Fibroblast of lung (primary cell): ENCODE measurements around the gene UMAD1. TPM values are rescaled to one million over a fixed set of nuclear protein-coding genes. Genes with fewer than 3 reads are reported as not detected.
A peak's percentile ranks its signal among the peaks of the same experiment; 100 is the strongest.

Experiments
- DNase-seq, 2 donors: peaks; one replicate each; pipeline versions ENCODE4 v3.0.0 to v3.0.0-alpha.2; 2010; ENCODE audit warnings: low read depth in 2 of 2
- H2AFZ ChIP-seq: 2 replicates; pipeline ENCODE4 v1.5.1; 2012; ENCODE audit warnings: low read length, control low read depth, inconsistent platforms
- H3K27ac ChIP-seq: 2 replicates; pipeline ENCODE4 v1.5.1; 2011; ENCODE audit warnings: low read length, control low read depth; ENCODE audit not compliant: insufficient read depth
- H3K27me3 ChIP-seq: 2 replicates; pipeline ENCODE4 v1.5.1; 2011; ENCODE audit warnings: mild to moderate bottlenecking, low read length; ENCODE audit not compliant: control insufficient read depth, insufficient read depth
- H3K36me3 ChIP-seq: 2 replicates; pipeline ENCODE4 v1.5.1; 2011; ENCODE audit warnings: low read length; ENCODE audit not compliant: control insufficient read depth, insufficient read depth
- H3K4me1 ChIP-seq: 2 replicates; pipeline ENCODE4 v1.5.1; 2011; ENCODE audit warnings: low read length; ENCODE audit not compliant: control insufficient read depth, insufficient read depth; ENCODE audit errors: extremely low read depth
- H3K4me2 ChIP-seq: 2 replicates; pipeline ENCODE4 v1.5.1; 2011; ENCODE audit warnings: low read length, control low read depth; ENCODE audit not compliant: insufficient read depth; ENCODE audit errors: extremely low read depth
- H3K4me3 ChIP-seq, 4 experiments: fragments of 200-600 bp in 1 of 4; sonication (generic) in 1 of 4; replicated peaks in 1 of 4; 2 replicates each; pipeline ENCODE4 v1.5.1; 2011 to 2016; ENCODE audit warnings: low read length in 4 of 4, low read depth in 3 of 4, mild to moderate bottlenecking in 3 of 4, control low read depth in 2 of 4, inconsistent platforms in 1 of 4, mixed read lengths in 1 of 4; ENCODE audit not compliant: insufficient read depth in 1 of 4; ENCODE audit errors: control extremely low read depth in 1 of 4
- H3K79me2 ChIP-seq: 2 replicates; pipeline ENCODE4 v1.5.1; 2012; ENCODE audit warnings: mild to moderate bottlenecking, low read length, inconsistent platforms; ENCODE audit not compliant: control insufficient read depth, insufficient read depth
- H3K9ac ChIP-seq: 2 replicates; pipeline ENCODE4 v1.5.1; 2011; ENCODE audit warnings: mild to moderate bottlenecking, low read length, control low read depth; ENCODE audit not compliant: insufficient read depth
- H3K9me3 ChIP-seq: 2 replicates; pipeline ENCODE4 v1.5.1; 2012; ENCODE audit warnings: low read depth, low read length; ENCODE audit not compliant: control insufficient read depth, insufficient read depth
- H4K20me1 ChIP-seq: 2 replicates; pipeline ENCODE4 v1.5.1; 2011; ENCODE audit warnings: low read length; ENCODE audit not compliant: control insufficient read depth, insufficient read depth; ENCODE audit errors: extremely low read depth
- CTCF ChIP-seq, 2 donors: IDR thresholded peaks in 1 of 2; conservative IDR thresholded peaks in 1 of 2; 1 replicate in 1 of 2; 2 replicates in 1 of 2; pipeline ENCODE4 v1.5.1; 2011 to 2012; ENCODE audit warnings: low read length in 2 of 2, control low read depth in 1 of 2, inconsistent platforms in 1 of 2, low read depth in 1 of 2, mild to moderate bottlenecking in 1 of 2
- EZH2 ChIP-seq: IDR thresholded peaks from 2 replicates; pipeline ENCODE4 v1.5.1; 2012; ENCODE audit warnings: low read length, control low read depth, mild to moderate bottlenecking; ENCODE audit errors: missing control alignments
- polyA plus RNA-seq, 2 donors: library from polyadenylated mRNA; depleted of rRNA in 1 of 2; stranded (reverse) in 1 of 2; unstranded in 1 of 2; fragments of >200 nt; gene quantifications; 2 replicates each; pipeline ENCODE4 v1.2.1, GENCODE V29; 2011 to 2012; ENCODE audit warnings: missing spikeins in 1 of 2
- total RNA-seq: library from RNA; depleted of rRNA; stranded (reverse); fragments of >200 nt; gene quantifications from 2 replicates; pipeline ENCODE4 v1.2.1, GENCODE V29; 2014

UMAD1 gene
- total and polyA plus RNA-seq, 2 donors (not counting 1 experiment from before 2014, with no cell fraction given), result 12.4 to 19.8 TPM

GRCh38 chr7:7693881-7694280 is 53.3 kb downstream of the UMAD1 start:
- Histone ChIP-seq H2AFZ (no peak overlapping the region), H4K20me1 (no peaks in the 10 kb centered on the region), H3K4me1 (peaks cover 9% of the 10 kb centered on the region), H3K79me2 (no peaks in the 10 kb centered on the region), H3K36me3 (no peaks in the 10 kb centered on the region), H3K27me3 (no peaks in the 10 kb centered on the region), H3K9me3 (no peaks in the 10 kb centered on the region), H3K9ac (no peak overlapping the region), H3K27ac (no peak overlapping the region), H3K4me2 (no peak overlapping the region), H3K4me3 (no peak overlapping the region)
- DNase-seq, result peak; percentile 71 to 93
- TF ChIP-seq CTCF (conservative IDR thresholded peaks at IDR 0.05 in 1 of 2, IDR thresholded peaks at IDR 0.05 in 1 of 2; ENCODE audit: low read depth in 1 of 2, low read length in 2 of 2), result no peak
- TF ChIP-seq EZH2, result no peak

DNA sequence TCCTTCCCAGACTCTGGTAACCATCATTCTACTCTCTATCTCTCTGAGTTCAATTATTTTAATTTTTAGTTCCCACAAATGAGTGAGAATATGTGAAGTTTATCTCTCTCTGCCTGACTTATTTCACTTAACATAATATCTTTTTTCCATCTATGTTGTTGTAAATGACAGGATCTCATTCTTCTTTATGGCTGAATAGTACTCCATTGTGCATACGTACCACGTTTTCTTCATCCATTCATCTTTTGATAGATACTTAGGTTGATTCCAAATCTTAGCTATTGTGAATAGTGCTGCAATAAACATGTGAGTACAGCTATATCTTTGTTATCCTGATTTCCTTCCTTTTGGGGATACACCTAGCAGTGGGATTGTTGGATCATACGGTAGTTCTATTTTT is 54.0 kb downstream of the UMAD1 start:
- Histone ChIP-seq H3K27ac (no peak overlapping the region), H3K27me3 (no peaks in the 10 kb centered on the region)
- TF ChIP-seq CTCF (conservative IDR thresholded peaks at IDR 0.05 in 1 of 2, IDR thresholded peaks at IDR 0.05 in 1 of 2; ENCODE audit: low read depth in 1 of 2, low read length in 2 of 2) (no peak), EZH2 (no peak)

DNA sequence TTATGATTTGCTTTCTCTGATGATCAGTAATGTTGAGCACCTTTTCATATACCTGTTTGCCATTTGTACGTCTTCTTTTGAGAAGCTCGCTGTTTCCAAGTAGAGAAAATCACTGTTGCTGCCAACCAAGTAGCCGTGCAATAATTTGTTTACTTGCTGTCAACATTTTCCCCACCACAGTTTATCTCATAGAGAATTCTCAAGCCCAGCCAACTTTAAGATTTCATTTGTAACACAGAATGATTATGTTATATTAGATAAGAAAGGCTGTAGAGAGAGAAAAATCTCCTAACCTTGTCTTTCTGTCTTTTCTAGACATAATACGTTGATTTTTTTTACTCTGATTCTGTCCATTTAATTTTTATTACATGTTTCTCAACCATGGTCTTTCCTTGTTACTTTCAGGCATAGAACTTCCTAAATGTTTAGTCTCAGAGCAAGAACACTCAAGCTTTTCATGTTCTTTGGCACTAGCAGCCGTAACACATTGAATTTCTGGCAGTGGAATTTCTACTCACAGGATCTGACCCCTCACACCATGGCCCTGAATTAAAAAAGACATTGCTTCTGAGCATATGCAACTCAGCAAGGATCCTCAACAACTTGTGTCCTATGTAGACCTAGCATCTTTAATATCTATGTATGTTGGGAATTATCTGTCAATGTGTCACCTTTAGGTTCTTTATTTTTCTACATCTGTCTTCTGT is 54.7 kb downstream of the UMAD1 start:
- Histone ChIP-seq H3K79me2 (no peaks in the 10 kb centered on the region), H3K4me3 (no peak overlapping the region), H4K20me1 (no peaks in the 10 kb centered on the region), H3K9me3 (no peaks in the 10 kb centered on the region), H2AFZ (no peak overlapping the region), H3K9ac (no peak overlapping the region), H3K4me1 (peaks cover 9% of the 10 kb centered on the region), H3K27me3 (no peaks in the 10 kb centered on the region), H3K27ac (no peak overlapping the region), H3K4me2 (no peak overlapping the region), H3K36me3 (no peaks in the 10 kb centered on the region)
- DNase-seq, result peak; percentile 28 to 60
- TF ChIP-seq EZH2, result no peak
- no peak for TF ChIP-seq CTCF (conservative IDR thresholded peaks at IDR 0.05 in 1 of 2, IDR thresholded peaks at IDR 0.05 in 1 of 2; ENCODE audit: low read depth in 1 of 2, low read length in 2 of 2)

More for the DNA sequence above, 54.0 kb downstream of the UMAD1 start:
- no peaks in the 10 kb centered on the region for H3K36me3 ChIP-seq
- H3K4me1 ChIP-seq, result peaks cover 9% of the 10 kb centered on the region
- no peak for DNase-seq
- no peaks in the 10 kb centered on the region for H4K20me1 ChIP-seq
- H3K9ac ChIP-seq, result no peak overlapping the region
- H3K79me2 ChIP-seq, result no peaks in the 10 kb centered on the region
- no peak overlapping the region for H3K4me3 ChIP-seq
- no peaks in the 10 kb centered on the region for H3K9me3 ChIP-seq
- H2AFZ ChIP-seq, result no peak overlapping the region
- no peak overlapping the region for H3K4me2 ChIP-seq
